GM18861 (cell line): ENCODE data around the gene TCFL5.

Source experiments
- ATAC-seq: cut with Tn5 transposase; IDR thresholded peaks from one replicate; pipeline ENCODE4 v1.9.1; 2021; ENCODE audit not compliant: unreplicated experiment

TCFL5 gene

DNA sequence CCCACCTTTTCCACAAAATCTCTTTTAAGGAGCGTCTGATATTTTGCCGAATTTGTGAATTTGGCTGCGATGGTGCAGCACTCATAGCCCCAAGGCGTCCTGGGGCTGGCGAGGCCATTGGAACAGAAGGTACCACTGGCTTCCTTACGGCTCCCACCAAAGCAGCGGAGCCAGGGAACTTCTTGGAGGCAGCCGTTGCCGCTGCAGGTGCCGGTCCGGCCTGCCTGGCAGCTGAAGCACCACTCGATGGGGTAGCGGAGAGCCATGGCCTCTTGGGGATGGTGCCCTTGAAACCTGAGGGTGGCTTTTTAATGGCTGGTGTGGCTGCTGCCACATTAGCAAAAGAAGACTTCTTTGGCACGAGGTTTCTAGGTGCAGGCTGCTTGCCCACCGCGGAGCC, 34.9 kb upstream of the TCFL5 start:
- no peak for ATAC-seq

DNA sequence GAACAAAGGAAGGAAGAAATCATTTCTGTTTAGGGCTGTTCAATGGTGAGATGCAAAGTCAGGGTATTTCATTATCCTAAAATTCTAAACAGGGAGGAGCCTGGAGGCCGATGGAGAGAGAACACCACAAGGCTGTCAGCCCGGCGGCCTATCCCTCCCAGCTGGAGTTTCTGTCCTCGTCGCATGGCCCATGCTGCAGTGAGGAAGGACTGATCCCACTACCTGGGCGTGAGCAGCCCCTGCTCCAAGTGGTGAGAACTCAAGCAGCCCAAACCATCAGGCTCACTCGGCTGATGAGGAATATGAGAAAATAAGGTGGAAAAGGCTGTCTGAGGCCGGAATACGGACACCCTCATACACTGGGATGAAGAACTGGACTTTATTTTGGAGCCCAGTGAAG, 33.9 kb upstream of the TCFL5 start:
- no peak for ATAC-seq

DNA sequence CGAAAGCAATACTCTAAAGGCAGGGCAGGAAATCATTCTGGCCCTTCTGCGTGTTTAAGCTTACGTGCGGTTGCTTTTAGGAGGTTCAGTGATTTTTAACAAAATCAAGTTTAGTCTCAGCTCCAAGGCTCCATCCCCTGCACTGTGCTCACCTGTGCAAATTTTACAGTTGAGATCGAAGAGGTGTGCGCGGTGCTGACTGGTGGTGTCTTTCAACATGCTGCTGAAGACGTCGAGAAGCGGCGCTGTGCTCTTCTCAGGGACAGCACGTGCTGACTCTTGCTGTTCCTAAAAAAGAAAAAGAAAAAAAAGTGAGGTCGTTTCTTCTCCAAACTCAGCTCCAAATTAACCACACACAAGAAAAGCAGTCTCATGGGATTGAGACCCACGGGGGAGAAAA, 32.6 kb upstream of the TCFL5 start:
- no peak for ATAC-seq

DNA sequence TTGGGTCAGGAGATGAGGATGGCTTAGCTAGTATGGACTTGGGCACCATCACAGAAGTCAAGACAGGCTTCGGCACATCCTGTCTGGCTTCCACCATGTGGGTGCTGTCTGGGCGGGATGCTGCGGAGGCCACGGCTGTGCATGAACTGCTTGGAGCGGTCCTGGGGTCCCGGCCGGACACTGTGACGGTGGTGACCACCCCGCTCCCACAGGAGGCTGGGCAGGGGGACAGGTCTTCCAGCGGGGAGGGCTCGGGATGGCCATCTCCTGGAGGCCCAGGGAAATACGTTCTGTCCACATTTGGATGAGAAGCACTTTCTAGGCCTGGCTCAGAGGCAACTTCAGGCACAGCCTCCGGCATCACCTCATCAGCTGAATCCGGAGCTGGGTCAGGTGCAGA, 32.1 kb upstream of the TCFL5 start:
- ATAC-seq: no peak

DNA sequence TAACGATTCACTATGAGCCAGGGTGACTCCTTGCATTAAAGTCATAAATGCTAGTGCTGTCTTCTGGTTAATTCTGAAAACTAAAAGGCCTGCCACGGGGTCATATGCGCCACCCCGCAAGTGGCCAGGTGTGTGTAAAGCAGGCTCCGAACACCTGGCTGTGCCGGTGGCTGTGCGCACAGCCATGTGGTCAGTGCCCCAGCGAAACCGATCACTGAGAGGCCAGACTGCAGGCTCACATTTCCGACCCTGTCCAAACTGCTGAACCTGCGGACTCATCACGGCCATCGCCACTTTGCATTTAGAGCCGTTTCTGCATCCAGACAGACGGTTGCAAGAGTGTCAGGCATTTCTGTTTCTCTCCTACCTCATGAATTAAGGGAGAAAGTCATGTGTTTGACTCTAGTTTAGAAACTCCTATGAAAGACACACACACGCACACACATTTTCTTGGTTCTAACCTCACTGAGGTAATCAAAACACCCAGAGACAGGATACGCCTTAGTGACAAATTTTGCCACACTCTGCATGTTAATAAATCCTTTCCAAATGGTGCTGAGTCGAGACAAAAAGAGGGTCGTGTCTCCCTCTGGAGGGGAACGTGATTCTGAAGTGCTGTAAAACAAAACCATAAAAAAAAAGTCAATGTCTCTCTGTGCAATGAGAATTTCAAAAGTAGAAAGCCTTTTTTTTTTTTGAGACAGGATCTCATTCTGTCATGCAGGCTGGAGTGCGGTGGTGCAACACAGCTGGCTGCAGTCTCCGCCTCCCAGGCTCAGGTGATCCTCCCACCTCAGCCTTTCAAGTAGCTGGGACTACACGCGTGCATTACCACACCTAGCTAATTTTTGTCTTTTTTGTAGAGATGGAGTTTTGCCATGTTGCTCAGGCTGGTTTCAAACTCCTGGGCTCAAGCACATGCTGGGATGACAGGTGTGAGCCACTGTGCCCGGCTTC, 31.0 kb upstream of the TCFL5 start:
- ATAC-seq: no peak

DNA sequence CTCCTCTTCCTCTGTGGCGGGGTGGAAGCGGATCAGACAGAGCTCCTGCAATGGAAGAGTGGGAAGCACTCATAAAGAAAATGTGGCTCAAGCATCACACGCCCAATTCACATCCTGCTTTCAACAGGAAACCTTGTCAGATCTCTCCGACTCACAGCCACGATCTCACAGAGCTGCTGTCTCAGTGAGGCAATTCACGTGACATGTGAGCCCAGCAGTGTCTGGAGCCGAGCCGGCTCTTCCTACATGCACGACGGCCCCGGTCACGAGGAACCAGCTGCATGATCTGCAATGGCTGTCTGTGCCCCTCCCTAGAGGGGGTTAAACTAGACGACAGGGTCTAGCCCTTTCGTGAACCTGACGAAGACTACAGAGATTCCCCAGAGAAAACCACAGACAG, 29.5 kb upstream of the TCFL5 start:
- ATAC-seq: no peak

DNA sequence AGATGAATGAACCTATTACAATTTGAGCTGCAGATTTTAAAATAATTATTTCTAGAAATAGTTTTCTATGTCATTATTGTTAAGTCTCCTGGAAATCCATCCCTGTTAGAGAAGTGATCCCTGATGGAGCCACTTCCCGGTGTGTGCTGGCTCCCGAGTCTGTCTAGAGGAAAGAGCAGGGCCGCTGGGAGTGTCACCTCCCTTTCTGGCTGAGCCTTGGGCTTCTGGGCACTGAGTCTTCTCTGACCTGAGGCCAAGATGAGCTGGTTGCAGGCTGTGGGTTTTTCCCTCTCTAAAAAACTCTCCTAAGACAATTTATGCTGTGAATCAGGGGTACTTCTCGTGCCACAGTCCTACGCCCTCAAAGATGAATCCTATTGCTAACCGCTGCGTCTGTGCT, 28.8 kb upstream of the TCFL5 start:
- ATAC-seq: no peak

DNA sequence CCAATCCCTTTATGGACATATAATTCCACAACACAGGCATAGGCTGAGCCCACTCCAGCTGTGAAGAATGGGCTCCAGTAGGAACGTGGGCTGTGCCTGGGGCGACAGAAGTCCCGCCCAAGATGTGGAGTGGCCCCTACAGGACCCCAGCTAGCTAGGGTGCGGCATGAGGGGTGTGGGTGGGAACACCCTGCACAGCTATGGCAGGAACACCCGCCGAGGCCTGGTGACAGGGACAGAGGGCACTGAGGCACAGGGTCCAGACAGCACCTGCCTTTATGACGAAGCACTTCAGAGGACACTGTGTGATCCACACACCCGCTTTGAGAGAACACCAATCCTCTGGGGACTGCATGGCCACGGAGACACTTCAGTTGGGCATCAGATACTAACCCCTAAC, 28.2 kb upstream of the TCFL5 start:
- ATAC-seq: no peak

DNA sequence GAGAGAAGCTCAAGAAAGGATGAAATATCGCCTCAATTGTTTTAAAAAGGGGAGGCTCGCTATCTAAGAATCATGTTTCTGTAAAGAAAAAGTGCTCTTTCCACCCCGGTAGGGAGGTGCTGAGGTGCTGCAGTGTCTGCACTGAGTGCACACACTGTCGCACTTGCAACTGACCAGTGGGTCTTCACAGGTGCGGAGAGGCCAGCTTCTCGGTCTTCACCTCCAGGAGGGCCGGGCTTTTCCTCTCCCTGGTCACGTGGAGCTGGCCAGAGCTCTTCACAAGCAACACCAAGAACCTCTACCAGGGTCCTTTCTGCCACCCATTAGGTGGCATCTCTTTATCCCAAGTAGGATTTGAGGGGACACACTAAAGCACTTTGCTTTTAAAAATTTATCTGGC, 27.8 kb upstream of the TCFL5 start:
- ATAC-seq: no peak

DNA sequence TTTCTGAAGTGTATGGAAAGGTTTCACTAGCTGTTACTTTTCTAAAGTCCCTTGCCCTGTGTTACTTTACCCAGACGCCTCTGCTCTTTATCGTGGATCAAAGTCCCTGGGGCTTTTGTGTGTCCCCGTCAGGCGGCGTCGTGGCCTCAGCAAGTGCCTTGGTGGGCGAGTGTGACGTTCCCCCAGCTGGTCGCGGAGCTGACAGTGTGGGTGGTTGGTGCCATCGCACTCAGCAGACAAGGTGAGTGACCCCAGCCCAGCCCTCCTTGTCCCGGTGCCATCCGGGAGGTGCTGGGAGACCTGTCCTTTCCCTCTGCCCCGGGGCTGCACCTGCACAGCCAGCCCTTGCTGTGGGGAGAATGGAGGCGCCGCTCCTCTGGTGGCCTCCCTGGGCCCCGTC, 27.3 kb upstream of the TCFL5 start:
- no peak for ATAC-seq

DNA sequence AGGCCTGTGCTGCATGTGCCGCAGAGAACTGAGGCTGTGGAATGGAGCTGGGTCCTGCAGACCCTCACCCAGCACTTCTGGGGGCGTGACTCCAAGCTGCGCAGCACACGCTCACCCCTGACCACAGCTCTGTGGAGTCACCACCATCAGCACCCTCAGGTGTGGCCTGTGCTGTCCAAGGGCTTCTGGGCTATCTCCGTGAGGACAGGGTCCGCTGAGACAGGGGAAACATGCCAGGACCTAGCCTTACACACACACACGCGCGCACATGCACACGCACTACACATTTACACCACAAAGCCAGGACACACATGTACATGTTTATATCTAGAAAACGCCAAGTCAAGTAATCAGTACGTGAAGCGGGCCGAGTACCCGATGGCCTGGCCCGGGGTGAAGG, 26.8 kb upstream of the TCFL5 start:
- ATAC-seq: no peak

DNA sequence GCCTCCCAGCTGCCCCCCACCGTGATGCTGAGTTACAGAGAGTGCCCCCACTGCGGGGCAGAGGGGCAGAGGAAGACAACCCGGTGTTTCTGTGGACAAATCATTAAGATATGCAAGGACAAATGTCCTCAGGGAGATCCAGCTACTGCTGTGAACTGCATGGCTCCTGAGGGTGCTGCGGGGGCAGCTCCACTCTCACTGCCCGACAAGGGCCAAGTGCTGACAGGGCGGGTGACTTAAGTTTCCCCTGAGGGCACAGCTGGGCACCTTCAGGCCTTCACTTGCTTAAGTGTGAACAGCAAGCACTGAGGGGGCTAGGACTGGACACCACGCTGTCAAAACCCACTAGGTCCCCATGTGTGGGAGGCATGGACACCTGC, 26.2 kb upstream of the TCFL5 start:
- no peak for ATAC-seq

DNA sequence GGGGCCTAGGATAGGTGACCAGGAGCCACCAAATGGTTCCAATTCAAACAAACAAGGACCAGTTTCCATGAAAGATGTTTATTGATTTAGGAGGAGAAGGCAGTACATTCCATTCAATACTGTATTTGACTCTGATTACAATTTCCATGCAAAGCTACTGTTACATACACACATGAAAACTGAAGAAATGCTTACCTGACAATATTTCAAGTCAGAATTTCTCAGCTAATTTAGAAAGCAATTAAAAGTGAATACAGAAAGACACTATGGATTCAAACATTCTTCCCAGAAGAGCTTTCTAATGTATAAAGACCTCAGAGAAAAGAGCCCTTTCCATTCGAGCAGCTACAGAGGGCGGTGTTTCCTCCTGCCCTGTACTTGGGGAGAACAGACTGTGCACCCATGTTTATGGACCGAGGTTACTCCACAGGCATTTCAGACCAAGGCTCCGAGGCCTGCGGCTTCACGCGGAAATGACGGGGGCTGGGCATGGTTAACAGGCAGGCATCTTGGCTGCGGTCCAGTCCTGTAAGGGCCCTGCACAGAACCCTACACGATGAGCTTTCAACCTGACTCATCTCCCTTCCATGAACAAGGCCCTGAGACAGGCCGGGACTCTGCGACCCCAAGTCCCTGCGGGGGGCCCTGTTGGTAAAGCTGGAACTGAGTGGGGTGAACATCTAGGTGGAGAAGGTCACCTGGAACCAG, 25.7 kb upstream of the TCFL5 start:
- no peak for ATAC-seq

DNA sequence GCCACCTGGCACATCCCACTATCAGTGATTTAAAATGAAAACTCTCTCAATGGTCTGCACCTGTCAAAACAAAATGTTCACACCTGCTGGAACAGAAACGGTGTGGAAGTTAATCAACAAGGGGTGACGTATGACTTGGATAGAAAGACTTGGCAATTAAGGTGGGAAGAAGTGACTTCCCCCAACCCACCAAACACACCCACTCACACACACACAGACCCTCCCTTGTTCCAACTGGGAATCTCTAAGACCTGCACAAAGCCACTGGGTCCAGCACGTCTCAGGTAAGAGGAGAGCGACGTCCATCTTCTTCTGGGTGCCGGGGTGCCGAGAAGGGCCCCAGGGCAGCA, 25.1 kb upstream of the TCFL5 start:
- no peak for ATAC-seq

DNA sequence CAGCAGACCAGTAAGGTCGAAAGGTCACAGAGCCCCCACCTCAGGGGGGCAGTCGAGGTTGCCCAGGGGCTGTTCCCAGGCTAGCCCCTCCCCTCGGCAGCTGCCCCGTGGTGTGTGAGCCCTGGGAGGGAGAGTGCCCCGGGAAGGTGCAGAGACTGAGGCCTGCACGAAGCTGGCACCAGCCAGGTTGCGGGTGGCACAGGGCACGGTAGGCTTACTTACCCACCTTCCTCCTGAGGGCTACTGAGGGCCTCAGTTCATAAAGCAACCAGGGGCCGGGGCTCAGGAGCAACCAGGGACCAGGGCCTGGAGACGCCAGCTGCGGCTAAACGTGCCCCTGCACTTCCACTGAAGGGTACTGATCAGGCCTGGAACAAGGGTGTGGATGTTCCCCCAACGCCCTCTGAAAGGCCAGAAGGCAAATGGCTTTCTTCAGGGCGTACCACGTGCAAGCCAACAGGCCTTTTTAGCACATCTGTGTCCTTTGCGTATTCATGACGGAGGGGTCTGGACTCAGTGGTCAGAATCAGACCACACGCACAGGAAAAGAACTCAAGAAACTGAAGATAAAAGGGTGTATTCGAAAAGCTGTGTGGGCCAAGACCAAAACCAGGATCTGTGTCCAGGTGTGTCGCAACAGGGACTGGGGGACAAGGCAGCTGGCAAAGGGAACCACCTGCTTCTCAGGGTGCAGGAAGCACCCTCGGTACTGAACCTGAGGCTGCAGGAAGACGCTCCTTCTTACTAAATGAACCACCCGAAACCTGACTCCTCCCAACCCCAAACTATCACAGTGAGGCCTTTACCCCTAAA, 24.5 kb upstream of the TCFL5 start:
- ATAC-seq: no peak

DNA sequence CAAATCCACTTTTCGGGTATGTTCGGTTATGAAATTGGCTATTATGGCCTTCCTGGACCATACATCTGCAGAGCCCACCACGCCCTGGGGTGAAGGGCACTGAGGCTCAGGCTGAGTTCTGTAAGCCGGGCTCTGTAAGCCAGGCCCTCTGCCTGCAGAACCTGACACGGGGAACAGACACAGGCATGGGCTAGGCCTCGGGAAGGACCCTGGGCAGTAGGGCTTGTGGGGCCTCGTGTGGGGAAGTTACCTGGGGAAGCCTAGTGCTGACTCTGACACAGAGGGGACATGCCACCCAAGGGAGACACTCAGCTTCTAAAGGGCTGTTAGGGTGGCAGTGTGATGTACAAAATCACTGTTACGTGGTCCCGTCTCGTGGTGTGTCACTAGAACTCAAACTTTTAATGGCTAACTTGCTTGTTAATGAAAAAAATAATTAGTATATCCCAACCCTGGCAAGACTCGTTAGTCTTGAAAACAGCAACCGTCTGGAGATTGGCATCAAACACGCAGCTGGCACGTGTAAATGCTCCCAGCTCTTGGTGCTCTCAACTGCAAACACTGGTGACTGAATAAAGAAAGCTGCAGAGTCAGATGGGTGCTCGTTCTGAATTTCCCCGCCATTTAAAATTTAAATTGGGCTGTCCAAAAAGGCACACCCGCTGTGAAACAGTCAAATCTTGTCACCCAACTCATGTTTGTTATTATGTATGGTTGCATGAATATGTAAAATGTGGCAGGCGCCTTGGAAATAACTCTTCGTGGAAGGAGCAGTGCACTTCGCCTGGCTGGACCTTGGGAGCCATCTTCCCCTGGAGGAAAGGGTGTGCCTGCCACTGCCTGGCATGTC, 23.6 kb upstream of the TCFL5 start:
- no peak for ATAC-seq

DNA sequence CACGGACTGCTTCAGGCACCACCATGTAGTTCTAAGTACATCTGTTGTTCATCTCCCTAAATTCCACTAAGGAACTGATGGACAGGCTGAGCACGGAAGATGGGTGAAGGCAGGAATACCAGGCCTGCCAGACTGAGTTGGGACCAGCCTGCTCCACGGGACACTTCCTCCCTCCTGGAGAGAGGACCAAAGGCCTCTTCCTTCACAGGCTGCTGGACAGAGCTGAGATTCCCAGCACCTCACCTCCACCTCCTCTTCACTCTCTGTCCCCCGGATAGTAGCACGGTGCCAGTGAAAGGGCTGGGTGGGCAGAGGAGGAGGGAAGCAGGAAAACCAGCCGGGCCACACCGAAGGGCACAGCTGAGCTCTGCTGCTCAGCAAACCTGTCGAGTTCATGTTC, 22.9 kb upstream of the TCFL5 start:
- ATAC-seq: no peak

DNA sequence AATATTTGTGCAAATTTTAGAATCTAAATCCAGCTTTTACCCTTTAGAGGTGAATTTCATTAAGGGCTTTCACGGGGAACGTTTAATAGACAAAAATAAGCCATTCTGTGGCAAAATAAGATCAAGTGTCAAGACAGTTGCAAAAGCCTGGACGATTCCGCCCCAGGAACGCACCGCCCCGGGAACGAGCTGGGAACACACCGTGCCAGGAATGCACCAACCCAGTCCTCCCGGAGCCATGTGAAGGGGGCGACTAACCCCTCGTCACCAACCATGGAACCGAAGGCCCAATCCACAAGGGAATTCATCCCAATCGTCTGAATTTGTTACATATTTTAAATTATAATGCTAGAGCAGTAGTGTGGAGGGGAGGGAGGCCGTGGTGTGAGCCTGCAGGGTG, 20.8 kb upstream of the TCFL5 start:
- ATAC-seq: no peak

DNA sequence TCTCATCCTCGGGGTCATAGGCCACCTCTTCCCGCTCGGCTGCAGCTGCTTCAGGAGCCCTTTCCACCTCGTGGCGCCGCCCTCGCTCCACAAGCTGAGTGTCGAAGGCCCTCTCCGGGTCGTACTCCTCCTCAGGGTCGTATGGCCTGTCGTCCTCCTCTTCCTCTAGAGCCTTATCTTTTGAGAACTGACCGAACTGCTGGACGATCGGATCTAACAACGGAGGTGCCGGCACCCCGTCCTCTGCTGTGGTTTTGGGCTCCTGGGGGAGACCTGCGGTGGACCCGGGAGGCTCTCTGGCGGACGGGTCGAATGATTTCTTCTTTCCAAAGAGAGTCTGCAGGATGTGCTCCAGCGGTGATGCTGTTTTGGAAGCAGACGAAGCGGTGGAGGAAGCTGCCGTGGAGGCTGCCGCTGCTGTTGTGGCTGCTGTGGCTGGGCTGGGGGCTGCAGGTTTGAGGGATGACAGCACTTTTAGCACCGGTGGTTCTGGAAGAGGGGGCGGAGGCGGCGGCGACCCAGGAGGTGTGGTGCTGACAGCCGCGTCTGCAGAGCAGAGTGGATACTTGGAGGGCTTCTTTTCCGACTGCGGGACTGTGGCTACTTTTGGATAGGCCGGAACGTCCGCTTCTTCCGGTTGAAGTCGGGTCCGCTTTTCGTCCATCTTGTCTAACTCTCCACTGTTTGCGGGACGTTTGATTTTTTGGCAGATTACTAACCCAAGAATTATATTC, 20.2 kb upstream of the TCFL5 start:
- ATAC-seq: no peak
